Measurements from ENCODE around the gene PRPF39.

Gene PRPF39

GRCh38 chr14:45118594-45118993 is 34.7 kb downstream of the PRPF39 start:
- TF ChIP-seq, protein P1, sequence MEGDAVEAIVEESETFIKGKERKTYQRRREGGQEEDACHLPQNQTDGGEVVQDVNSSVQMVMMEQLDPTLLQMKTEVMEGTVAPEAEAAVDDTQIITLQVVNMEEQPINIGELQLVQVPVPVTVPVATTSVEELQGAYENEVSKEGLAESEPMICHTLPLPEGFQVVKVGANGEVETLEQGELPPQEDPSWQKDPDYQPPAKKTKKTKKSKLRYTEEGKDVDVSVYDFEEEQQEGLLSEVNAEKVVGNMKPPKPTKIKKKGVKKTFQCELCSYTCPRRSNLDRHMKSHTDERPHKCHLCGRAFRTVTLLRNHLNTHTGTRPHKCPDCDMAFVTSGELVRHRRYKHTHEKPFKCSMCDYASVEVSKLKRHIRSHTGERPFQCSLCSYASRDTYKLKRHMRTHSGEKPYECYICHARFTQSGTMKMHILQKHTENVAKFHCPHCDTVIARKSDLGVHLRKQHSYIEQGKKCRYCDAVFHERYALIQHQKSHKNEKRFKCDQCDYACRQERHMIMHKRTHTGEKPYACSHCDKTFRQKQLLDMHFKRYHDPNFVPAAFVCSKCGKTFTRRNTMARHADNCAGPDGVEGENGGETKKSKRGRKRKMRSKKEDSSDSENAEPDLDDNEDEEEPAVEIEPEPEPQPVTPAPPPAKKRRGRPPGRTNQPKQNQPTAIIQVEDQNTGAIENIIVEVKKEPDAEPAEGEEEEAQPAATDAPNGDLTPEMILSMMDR (conservative IDR thresholded peaks at IDR 0.05; ENCODE audit: low read depth, low read length): no peak
- DNase-seq (ENCODE audit: low read depth): no peak
- H3K4me3 ChIP-seq (ENCODE audit: low read length): no peak overlapping the region

DNA sequence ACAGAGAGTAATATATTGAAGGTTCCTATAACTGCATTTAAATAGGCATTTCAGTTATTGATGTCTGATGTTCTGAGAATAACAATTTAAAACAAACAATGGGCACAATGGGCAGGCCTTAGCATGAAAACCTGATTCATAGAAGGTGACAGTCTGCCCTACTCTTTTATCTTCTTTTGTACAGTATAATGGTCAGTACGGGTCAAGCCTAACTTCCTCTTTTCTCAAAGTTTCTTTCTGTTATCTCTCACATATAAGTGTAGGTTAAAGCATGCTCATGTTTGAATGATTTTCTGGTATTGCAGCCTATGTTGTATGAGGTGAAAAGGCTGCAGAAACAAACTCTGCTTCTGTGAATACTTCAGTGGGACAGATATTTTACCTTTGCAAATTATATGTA is 36.2 kb downstream of the PRPF39 start:
- no peak for DNase-seq (ENCODE audit: low read depth)
- TF ChIP-seq, protein P1 (conservative IDR thresholded peaks at IDR 0.05; ENCODE audit: low read depth, low read length): no peak
- no peak overlapping the region for H3K4me3 ChIP-seq (ENCODE audit: low read length)

GRCh38 chr14:45123271-45123670 is 39.4 kb downstream of the PRPF39 start:
- TF ChIP-seq, protein P1 (conservative IDR thresholded peaks at IDR 0.05; ENCODE audit: low read depth, low read length): no peak
- no peak overlapping the region for H3K4me3 ChIP-seq (ENCODE audit: low read length)
- no peak for DNase-seq (ENCODE audit: low read depth)

DNA sequence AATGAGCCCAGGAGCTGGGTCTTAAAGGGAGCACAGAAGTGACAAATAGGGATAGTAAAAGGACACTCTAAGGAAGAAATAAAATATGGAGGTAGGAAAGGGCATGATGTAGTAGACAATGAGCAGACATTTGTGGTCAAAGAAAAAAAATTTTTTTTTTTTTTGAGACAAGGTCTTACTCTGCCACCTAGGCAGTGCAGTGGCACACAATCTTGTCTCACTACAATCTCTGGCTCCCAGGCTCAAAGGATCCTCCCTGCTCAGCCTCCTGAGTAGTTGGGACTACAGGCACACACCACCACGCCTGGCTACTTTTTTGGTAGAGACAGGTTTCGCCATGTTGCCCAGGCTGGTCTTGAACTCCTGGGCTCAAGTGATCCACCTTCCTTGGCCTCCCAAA is 41.8 kb downstream of the PRPF39 start:
- TF ChIP-seq, protein P1 (conservative IDR thresholded peaks at IDR 0.05; ENCODE audit: low read depth, low read length): no peak
- no peak for DNase-seq (ENCODE audit: low read depth)
- no peak overlapping the region for H3K4me3 ChIP-seq (ENCODE audit: low read length)

DNA sequence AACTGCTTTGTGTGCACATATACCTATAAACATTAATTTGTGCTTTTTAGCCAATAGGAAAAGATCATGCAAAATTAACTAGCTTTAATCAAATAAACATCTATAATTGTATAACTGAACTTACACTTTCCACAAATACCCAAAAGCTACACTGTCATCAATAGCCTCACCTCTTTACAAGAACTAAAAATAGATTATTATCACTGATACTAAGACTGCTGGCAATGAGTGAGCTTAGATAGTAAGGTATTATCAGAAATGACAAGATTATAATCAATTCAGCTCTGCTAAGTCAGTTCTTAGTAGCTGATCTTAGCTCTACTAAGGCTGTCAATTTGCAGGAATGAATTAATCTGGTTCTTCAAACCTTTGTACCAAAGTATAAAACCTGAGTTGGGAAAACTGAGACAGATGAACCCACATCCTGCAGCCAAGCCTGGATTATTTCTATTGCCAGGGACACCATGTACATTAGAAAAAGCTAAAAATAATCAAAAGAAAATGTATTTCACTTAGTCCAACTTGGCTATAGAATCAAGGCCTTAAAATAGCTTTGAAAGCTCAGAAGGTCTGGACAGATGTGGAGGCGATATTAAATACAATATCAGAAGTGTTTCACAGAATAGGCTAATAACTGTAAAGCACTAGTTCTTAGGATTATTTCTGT is 45.2 kb downstream of the PRPF39 start:
- no peak for DNase-seq (ENCODE audit: low read depth)
- TF ChIP-seq, protein P1 (conservative IDR thresholded peaks at IDR 0.05; ENCODE audit: low read depth, low read length): no peak

GRCh38 chr14:45133683-45134050 is 49.8 kb downstream of the PRPF39 start:
- H3K4me3 ChIP-seq (ENCODE audit: low read length): peak overlapping the region; percentile 89
- DNase-seq (ENCODE audit: low read depth): no peak
- TF ChIP-seq, protein P1 (conservative IDR thresholded peaks at IDR 0.05; ENCODE audit: low read depth, low read length): no peak

More for the DNA sequence above, 45.2 kb downstream of the PRPF39 start:
- H3K4me3 ChIP-seq (ENCODE audit: low read length): no peak overlapping the region

Measured in retinal pigment epithelial cell (primary cell).